Stimulated activated naive CD4-positive, alpha-beta T cell treated with Interleukin-2 at 50 U/mL for 16 hours (primary cell): ENCODE data around the gene BEGAIN.

Experiments
- DNase-seq: peaks from one replicate; lab custom pipeline; 2025; lab: John Stamatoyannopoulos, UW

Gene BEGAIN

DNA sequence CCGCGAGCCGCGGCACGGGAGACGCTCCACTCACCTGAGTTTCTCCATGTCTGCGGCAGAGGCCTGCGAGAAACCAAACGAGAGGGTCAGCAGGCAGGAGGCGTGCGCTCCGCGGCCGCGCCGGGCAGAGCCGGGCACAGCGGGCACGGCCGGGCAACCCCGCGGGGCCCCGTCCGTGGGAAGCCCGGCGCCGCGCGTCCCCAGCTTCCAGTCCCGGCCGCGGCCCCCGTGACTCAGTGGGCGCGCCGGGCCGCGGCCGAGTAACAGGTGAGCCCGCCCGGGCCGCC, 19.4 kb downstream of the BEGAIN start:
- DNase-seq = no peak

- DNase-seq = no peak
Observed at GRCh38 chr14:100567009-100567876, 20.0 kb downstream of the BEGAIN start.

DNA sequence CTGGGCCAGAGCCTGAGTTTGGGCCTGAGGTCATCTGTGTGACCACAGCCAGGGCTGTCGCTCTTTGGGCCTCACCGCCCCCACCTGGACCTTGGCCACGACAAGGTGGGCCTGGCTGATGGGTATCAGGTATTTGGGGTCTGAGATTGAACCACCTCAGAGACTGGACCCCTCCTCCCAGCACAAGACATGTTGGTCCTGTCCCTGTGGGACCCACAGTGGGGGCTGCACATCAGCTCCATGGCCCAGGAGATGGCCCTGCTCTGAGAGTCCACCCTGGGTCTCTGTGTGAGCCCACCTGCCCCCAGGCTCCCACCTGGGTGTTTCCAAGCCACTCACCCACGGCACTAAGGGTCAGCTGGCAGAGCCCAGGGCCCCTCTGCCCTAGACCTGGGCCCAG, 20.6 kb downstream of the BEGAIN start:
- no peak for DNase-seq

DNA sequence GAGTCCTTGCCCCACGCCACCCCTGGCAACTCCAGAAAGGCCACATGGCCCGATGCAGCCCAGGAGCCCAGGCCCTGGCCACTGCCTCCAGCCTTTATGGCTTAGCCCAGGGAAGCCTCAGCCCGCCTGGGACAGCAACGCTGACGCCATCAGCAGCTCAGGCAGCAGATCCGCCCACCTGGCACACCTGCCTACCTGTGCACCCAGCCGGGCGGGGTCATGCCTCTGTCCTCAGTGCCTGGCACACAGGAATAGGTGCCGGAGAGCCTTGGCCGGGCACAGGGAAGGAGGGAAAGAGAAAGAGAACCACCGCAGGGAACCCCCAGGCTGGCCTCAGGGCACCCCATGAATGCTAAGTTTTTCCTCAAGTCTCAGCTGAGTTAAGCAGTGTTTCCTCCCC, 21.1 kb downstream of the BEGAIN start:
- DNase-seq = no peak

DNA sequence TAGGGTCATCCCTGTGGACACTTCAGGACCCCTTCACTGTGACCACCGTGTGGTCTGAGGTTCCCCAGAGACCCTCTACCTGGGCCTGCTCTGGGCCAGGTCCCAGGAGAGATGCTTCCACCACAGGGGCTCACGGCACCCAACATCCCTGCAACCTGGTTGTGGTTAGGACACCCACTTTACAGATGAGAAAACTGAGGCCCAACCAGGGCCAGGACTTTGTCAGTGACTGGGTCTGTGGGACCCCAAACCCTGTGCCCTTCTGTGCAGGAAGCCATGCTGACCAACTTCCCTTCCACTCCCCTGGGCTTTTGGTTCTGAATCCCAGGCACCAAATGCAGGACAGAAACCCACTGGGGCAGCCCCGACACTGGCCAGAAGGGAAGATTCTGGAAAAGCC, 21.6 kb downstream of the BEGAIN start:
- no peak for DNase-seq

- DNase-seq = no peak
Observed at GRCh38 chr14:100564512-100564911, 22.7 kb downstream of the BEGAIN start.

DNA sequence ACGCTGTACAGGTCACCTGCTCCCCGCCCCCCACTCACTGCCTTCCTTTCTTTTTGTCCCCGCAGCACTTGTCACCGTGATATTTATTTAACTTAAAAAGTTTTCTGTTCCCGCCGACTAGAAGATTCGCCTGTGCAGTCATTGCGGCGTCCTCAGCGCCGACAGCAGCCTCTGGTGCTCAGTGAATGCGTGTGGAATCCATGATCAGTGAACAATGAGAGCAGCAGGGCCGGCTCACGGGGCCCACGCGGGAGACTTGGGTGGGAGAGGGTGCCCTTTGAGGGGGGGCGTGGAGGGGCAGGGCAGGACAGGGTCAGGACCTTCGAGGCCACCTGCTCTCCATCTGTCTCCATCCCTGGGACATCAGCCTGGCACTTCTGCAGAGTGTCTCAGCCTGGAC, 24.5 kb downstream of the BEGAIN start:
- DNase-seq = no peak

- no peak for DNase-seq
Observed at GRCh38 chr14:100561005-100561404, 26.2 kb downstream of the BEGAIN start.

DNA sequence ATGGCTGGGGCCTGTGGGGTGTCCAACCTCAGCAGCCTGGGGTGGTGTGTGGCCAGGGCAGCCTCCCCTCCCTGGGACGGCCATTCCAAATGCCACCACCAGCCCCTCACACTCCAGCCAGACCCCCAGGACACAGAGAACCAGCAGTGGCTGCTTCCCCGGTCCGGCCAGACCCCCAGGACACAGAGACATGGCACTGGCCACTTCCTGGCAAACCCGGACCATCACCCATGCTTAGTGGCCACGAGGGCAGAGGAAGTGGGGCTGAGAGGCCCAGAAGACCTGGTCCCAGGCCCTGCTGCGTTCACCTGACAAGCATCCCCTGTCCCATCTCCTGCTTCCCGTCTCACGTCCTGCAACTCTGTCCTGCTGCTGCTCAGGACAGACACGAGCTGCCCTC, 26.7 kb downstream of the BEGAIN start:
- no peak for DNase-seq

- DNase-seq = no peak
Observed at GRCh38 chr14:100559455-100559854, 27.8 kb downstream of the BEGAIN start.

GRCh38 chr14:100558966-100559365, 28.3 kb downstream of the BEGAIN start:
- DNase-seq = no peak

DNA sequence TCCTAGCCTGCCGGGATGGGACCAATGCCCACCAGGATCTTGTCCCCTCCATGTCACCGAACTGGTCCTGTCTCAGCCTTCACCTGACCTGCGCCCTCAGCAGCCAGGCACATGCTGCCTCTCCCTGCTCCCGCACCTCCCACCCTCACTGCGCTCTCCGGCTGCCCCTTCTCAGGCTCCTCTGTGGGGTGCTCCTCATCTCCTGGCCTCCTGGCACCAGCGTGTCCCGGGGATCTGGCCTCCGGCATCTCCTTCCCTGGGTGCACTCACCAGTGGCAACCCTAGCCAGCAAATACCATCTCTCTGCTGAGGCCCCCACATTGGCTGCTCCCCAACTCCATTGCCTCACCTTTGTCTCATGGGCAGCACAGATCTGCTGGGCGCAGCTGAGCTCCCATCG, 29.0 kb downstream of the BEGAIN start:
- DNase-seq = no peak

- no peak for DNase-seq
Observed at GRCh38 chr14:100557658-100558057, 29.6 kb downstream of the BEGAIN start.

- no peak for DNase-seq
Observed at GRCh38 chr14:100556936-100557505, 30.2 kb downstream of the BEGAIN start.

DNA sequence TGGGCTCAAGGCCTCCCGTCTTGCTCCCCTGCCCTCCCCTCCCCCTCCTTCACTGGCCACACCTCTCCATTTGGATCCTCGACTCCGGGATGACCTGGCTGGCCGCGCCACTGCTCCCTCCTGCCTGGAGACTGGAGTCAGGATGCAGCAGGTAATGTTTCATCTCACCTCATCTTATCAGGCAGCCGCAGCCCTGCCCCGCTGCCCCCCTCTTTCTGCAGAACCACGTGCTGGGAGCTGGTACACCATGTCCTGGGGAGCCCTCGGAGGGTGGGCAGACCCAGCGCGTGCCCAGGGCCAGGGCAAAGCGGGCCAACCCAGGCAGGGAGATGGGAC, 31.1 kb downstream of the BEGAIN start:
- DNase-seq = no peak

GRCh38 chr14:100555436-100556139, 31.6 kb downstream of the BEGAIN start:
- no peak for DNase-seq

DNA sequence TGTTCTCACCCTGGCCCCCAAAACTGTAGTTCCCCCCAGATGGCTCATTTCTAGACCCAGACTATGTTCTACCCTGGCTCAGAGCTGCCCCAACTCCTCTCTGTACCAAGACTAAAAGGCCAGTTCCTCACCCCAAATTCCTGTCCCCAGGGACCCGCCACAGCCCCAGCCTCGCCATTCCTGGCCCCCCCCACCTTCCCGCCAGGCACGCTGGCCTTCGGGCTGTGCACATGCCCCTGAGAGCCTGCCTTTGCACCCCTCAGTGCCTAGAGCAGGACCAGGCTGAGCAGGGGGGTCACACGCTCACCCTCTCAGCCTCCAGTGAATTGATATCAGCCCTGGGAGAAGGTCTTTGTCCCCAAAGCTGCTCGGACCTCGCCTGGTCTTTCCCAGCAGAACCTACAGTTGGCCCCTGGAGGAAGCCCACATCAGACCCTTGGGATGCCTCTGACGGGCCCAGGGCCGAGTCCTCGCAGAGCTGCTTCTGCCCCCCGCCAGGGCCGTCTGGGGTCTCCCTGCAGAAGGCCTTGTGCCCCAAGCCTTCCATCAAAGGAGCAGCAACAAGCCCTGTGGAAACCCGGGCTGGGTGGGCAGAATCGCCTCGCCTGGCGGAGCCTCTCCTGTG, 32.4 kb downstream of the BEGAIN start:
- no peak for DNase-seq

- DNase-seq = no peak
Observed at GRCh38 chr14:100554082-100554677, 33.0 kb downstream of the BEGAIN start.

GRCh38 chr14:100553471-100553870, 33.7 kb downstream of the BEGAIN start:
- no peak for DNase-seq

GRCh38 chr14:100552524-100553125, 34.6 kb downstream of the BEGAIN start:
- no peak for DNase-seq

- no peak for DNase-seq
Observed at GRCh38 chr14:100551056-100551455, 36.2 kb downstream of the BEGAIN start.
